ENCODE results near the gene SPTLC3.

The SPTLC3 gene

DNA sequence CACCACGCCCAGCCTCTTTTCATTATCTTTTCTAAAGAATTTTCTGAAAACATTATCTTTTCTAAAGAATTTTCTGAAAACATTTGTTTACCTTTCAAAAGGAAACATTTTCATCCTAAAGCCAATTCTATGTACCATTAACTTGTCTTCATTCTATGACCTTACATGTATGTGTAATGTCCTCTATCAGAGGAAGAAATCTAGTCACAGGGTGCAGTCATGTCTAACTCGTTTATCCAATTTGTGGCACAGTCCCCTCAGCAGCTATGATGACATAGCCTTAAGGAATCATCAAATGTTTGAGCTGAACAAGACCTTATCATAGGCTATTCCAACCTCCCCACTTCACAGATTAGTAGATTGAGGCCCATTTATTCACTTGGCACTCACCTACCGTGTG is 21.5 kb upstream of the SPTLC3 start:
- no peak for DNase-seq

GRCh38 chr20:12989586-12990115 is 19.1 kb upstream of the SPTLC3 start:
- no peak for DNase-seq

DNA sequence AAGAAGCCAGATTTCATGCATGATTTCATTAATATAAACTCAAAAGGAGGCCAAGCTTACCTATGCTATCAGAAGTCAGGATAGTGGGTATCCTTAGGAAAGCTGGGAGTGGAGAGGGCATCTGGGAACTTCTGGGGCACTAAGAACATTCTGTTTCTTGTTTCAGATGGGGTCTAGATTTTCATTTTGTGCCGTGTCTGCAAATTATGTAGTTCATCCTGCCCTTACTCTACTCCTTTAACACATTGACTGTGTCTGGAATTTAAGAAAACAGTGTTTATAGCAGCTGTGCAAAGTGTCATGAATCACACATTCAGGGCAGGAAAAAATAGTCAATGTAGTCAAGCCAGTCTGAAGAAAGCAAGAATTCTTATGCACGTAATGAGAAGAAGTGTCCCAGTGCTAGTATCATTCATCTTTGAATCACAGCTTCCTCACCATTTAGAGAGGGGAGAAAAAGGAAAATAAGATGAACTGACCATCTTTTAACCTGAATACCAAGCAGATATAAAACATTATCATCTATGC is 11.6 kb upstream of the SPTLC3 start:
- no peak for DNase-seq

GRCh38 chr20:12998046-12998445 is 10.7 kb upstream of the SPTLC3 start:
- DNase-seq: no peak

- DNase-seq: no peak
Measured at GRCh38 chr20:12999201-12999600, 9.6 kb upstream of the SPTLC3 start.

GRCh38 chr20:13002251-13002650 is 6.5 kb upstream of the SPTLC3 start:
- DNase-seq: no peak

DNA sequence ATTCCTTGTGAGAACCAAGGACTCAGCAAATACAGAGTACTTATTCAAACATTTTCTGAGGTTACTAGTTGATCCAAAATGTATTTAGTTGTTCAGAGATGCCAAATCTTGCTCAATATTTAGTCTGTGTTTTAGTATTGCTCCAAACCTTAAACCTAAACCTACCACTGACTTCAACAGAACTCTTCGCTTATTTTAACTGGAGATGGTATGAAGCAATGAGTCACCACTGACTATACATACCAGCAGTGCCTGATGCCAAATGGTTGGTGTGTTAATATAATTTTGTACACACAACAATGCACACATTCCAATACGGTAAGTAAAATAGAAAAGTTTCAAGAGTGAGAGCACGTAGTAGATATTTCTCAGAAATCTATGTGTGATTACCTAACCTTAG is 1.9 kb upstream of the SPTLC3 start:
- no peak for DNase-seq

DNA sequence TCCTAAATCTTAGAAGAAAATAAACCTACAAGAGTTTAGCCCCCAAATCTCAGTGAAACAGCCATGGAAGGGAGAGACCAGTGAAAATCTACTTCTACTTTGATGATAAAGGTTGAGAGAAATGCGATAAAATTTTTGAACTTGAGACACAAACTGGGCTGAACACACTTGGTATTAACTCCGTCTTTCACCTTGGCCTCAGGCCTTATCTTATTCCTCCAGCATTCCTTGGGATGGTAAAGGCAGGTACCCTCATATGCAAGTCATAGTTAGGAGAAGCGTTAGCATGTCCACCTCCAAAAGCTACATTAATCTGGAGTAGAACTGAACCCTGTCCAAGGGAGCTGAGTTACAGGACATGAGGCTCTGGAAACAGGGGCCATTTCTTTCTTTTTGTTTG is 1.2 kb upstream of the SPTLC3 start:
- no peak for DNase-seq

DNA sequence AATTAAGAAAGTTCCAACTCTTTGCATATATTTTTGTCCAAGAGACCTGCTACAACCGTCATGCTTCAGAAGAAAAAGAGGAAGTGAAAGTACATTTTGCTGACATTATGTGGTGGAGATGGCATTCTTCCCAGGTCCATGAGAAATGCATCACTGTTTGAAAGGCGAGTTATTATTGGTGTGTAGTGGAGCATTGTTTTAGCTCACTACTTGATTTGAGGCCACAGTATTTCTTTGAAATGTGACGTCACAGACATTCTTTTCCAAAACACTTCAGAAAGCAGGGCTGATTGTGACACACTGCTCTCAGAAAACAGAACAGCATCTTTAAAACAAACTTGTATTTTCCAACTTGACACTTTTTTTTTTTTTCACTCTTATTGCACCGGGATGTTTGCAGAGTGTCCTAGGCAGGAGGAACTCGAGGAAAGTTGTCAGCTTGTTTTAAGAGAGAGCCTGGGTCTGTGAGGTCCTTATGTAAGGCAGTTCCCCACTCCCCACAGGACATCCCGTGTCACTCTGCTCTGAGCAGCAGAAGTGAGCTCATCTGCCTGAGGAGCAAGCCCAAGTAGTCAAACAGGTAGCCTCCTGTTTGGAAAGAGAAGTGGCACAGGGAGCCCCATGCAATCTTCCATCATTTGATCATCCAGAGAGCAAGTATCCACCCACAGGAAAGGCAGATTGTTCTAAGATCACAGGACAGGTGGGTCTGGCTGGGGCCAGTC is 1.1 kb downstream of the SPTLC3 start:
- peak; percentile 55 for DNase-seq

DNA sequence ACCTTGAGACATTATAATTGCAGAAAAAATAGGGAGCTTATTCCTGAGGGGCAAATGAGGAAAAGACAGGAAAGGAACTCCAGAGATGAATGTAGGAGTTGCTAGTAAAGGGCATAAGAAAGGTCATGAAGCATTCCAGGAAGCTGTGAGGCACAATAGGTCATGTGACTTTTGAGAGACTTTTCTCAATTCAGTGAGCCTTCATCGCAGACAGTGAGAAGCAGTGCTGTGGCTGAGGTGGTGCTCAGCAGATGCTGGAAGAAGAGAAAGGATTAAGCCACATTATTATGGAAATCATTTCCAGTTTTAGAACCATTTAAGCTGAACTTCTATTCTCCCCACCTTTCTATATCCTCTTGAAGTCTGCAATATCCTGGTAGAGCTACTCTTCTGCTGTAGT is 4.1 kb downstream of the SPTLC3 start:
- no peak for DNase-seq

DNA sequence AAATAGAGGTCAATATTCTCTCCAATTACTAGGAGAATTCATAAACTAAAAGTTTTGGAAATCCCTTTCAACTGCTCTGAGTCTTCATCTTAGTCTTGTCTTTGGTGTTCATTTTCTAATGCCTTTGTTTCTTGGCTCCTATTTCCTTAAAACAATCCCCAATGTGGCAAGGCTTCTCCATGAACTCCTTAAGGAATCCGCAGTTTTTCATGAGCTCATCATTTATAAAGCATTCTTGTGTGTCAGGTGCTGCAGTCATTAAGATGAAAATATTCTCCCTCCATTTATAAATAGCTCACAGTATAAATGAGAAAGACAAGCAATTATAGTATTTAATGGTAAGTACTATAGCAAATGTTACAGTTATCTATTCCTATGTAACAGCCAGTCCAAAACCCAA is 4.6 kb downstream of the SPTLC3 start:
- no peak for DNase-seq

DNA sequence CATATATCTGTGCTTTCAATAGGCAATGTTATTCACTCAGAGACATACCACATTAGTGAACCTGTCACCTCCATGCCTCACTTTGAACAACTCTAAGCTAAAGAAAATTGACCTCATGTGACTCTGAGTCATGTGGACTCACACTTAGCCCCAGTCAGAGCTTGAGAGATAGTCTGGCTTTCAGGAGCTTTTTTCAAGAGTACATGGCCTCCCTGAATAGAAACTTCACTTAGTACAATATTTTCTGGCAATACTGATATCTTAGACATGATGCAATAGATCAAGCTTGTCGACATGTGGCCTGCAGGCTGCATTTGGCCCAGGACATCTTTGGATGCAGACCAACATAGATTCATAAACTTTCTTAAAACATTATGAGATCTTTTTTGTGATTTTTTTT is 8.5 kb downstream of the SPTLC3 start:
- DNase-seq: no peak

- no peak for DNase-seq
Measured at GRCh38 chr20:13017883-13018535, 9.2 kb downstream of the SPTLC3 start.

DNA sequence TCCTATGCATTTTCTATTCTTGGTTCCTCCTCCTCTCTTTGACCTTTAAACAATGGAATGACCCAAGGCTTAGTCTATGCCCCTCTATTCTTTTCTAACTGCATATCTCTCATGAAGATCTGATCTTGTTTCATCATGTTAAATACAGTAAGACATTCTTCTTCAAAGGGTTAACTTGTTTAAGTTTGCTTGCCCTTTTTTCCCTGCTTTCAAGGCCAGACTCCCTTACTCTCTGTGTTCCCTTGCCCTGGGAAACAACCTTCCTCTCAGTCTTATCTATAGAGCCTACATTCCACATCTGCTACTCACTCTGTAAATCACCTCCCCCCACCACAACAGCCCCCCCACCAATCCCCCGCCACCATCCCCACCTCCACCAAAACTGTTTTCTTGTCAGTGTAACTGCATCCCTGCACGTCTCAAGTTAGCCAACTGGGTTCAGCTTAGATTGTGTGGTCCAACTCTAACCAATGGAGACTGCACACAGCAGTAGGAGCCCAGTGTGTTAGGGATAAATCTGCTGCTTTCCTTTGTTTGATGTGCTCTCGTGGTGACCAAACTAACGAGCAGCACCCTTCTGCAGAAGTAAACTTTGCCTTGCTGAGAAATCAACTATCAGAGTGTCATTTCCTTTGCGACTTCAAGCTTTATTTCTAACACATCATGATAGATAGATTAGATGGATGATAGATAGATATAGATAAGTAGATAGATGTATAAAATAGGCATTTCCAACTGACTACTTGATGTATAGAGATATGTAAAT is 12.6 kb downstream of the SPTLC3 start:
- DNase-seq: no peak

DNA sequence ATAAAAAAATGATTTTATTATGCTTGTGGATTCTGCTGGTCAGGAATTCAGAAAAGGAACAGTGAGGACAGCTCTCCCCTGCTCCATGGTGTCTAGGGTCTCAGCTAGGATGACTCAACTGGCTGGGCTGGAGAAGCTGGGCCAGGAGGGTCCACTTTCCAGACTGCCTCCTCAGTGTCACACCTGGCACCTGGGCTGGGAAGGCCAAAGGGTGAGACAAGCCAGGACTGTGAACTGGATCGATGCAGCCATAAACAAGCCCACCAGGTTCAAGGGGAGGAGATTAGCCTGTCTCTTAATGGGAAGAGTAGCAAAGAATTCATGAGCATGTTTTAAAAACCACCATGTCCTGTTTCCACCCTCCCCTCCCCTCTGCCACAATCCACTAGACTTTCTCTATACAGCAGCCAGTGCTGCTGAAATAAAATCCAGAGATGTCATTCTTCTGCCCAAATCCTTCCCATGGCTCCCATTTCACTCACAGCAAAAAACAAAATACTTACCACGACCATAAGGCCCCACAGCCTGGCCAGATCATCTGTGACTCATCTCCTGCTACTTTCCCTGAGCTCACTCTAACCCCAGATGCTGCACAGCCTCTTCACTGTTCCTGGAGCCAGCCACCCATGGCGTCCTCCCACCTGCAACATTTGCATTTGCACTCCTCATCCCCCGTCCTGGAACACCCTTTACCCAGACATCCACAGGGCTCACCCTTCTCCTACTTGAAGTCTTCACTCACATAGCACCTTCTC is 13.8 kb downstream of the SPTLC3 start:
- DNase-seq: no peak

DNA sequence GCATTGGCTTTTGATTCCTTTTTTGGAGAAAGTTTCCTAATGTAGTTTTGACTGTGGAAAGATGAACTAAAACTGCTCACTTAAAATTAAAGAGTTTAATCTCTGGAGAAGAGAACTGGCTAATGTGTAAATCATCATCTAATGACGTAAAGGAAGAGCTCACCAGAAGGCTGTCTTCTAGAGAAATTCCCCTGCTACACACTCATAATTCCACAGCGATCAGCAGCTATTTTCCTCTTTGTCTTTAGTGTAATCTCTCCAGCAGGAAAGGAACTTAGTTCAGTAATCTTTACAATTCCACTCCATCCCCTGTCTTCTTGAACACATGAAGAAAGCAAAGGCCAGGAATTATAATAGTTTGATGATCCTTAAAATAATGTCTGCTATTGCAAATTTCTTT is 15.8 kb downstream of the SPTLC3 start:
- DNase-seq: no peak

DNA sequence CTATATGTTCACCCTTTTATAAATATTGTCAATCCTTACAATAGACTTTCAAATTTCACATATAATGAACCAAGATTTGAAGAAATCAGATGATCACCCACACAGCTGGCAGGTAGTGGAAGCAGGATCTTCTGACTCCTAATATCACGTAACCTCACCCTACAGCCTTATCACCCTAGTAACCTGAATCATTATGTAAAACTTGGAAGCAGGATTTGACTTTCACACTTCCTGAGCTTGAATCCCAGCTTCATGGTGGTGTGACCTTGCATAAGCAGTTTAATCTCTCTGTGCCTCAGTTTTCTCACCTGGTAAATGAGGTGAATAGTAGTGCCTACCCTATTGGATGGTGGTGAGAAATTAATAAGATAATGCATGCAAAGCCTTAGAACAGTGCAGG is 16.4 kb downstream of the SPTLC3 start:
- DNase-seq: no peak

DNA sequence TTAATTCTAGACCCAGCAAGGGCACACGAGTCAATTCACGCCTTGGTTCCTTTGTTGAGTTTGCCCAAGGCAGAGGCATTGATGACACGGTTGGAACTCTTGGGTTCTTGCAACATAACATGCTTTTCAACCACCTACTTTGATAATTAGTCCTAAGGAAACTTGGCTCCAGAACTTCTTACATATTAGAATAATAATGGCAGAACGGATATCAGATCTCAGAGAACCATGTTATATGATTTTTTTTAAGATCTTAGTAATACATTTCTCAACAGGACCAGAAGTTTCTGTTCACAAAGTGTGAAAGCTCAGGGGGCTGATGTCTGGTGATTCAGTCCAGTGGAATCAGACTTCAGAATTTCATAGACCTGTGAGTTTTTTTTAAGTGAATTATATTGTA is 19.2 kb downstream of the SPTLC3 start:
- DNase-seq: no peak

- no peak for DNase-seq
Measured at GRCh38 chr20:13028673-13029072, 19.9 kb downstream of the SPTLC3 start.

DNA sequence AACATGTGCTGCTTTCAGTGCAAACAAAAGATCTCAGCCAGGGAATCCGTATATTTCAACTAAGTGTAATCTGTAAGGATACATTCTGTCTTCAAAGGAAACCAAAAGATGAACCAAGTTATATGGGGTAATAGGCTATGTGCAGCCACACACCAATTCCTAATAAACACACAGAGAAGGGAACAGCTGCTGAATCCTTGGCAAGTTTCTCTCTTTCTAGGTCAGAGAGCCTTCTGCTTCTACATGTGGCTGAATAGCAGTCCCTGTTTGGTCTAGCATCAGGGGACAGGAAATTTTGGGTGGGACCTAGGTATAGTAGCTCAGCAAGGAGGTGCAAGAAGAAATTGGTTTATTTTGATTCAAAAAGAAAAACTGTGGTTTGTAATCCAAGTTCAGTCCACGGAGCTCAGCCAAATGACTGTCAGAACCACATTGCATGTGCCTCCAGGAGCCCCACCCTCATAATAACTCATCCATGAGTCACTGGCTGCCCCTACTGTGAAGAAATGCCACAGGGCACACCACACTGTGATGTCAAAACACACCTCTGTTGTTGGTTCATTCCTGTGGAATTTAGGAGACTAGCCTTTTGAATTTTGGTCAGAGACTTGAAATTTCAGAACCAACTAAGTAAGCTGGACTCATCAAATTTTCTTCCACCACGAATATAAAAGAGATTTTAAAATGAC is 21.1 kb downstream of the SPTLC3 start:
- DNase-seq: no peak

DNA sequence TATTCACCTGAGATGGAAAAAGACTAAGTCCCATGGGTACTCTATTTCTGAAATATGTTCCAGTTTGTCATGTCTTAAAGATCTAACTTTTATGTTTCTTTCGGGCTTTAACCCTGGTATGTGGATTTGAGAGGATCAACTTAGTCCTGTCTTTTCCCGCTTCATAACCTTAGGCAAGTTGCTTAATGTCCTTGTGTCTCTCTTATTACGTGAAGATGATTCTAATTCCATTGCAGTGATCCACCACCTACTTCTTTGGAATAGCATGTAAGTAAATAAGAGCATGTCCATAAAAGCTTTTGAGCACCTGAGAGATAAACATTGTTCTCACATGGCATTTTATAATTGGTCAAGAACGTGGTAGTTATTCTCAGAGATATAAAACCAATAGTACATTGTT is 23.0 kb downstream of the SPTLC3 start:
- no peak for DNase-seq

DNA sequence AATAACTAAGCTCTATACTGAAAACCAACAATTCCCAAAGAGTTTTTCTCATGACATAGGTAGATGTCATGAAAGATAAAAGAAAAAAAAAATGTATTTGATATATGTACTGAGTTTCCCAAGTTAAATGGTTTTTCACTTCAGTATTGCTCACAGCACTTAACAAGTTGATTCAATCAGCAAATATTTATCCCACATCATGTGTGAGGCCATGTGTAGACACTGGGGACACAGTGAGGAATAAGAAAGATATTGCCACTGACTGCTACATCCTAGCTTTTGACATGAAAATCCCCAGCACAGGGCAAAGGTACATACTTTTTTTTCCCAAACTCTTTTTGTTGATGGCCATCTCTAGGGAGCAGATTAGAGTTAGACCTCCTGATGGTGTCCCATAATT is 25.3 kb downstream of the SPTLC3 start:
- DNase-seq: no peak
